ENCODE data around the gene TRIM5.
"Not testable (repeated sequence)": the region's sequence is repeated elsewhere in the genome, so short reads cannot be mapped to it uniquely, and the experiment has no call there.

The TRIM5 gene

GRCh38 chr11:5684646-5685362, at the start of gene TRIM5:
TSS of gene TRIM5 (minus strand) at chr11:5685074. CDS start at chr11:5680177, 4,897 bp downstream.
- DNase-seq (ENCODE audit: low spot score): peak; percentile 88

- DNase-seq (ENCODE audit: low spot score): no peak
Measured at GRCh38 chr11:5727691-5728090, 42.8 kb upstream of the TRIM5 start.

- no peak for DNase-seq (ENCODE audit: low spot score)
Measured at GRCh38 chr11:5726351-5726750, 41.5 kb upstream of the TRIM5 start.

- DNase-seq (ENCODE audit: low spot score): no peak
Measured at GRCh38 chr11:5722622-5723021, 37.7 kb upstream of the TRIM5 start.

GRCh38 chr11:5719703-5720495, 35.0 kb upstream of the TRIM5 start:
- no peak for DNase-seq (ENCODE audit: low spot score)

GRCh38 chr11:5716518-5716917, 31.6 kb upstream of the TRIM5 start:
- DNase-seq (ENCODE audit: low spot score): not testable (repeated sequence)

- DNase-seq (ENCODE audit: low spot score): no peak
Measured at GRCh38 chr11:5713695-5714094, 28.8 kb upstream of the TRIM5 start.

- peak; percentile 24 for DNase-seq (ENCODE audit: low spot score)
Measured at GRCh38 chr11:5712507-5712906, 27.6 kb upstream of the TRIM5 start.

- DNase-seq (ENCODE audit: low spot score): no peak
Measured at GRCh38 chr11:5705688-5706087, 20.8 kb upstream of the TRIM5 start.

GRCh38 chr11:5703741-5704536, 19.1 kb upstream of the TRIM5 start:
- no peak for DNase-seq (ENCODE audit: low spot score)

GRCh38 chr11:5701055-5701577, 16.2 kb upstream of the TRIM5 start:
- no peak for DNase-seq (ENCODE audit: low spot score)

GRCh38 chr11:5700421-5701054, 15.7 kb upstream of the TRIM5 start:
- DNase-seq (ENCODE audit: low spot score): no peak

- no peak for DNase-seq (ENCODE audit: low spot score)
Measured at GRCh38 chr11:5698281-5698680, 13.4 kb upstream of the TRIM5 start.

GRCh38 chr11:5696210-5696609, 11.3 kb upstream of the TRIM5 start:
- no peak for DNase-seq (ENCODE audit: low spot score)

- no peak for DNase-seq (ENCODE audit: low spot score)
Measured at GRCh38 chr11:5695580-5695979, 10.7 kb upstream of the TRIM5 start.

- no peak for DNase-seq (ENCODE audit: low spot score)
Measured at GRCh38 chr11:5694642-5695041, 9.8 kb upstream of the TRIM5 start.

GRCh38 chr11:5691964-5692361, 7.1 kb upstream of the TRIM5 start:
- peak; percentile 29 for DNase-seq (ENCODE audit: low spot score)

GRCh38 chr11:5691238-5691963, 6.5 kb upstream of the TRIM5 start:
- DNase-seq (ENCODE audit: low spot score): not testable (repeated sequence)

- DNase-seq (ENCODE audit: low spot score): no peak
Measured at GRCh38 chr11:5690736-5691135, 5.9 kb upstream of the TRIM5 start.

GRCh38 chr11:5690216-5690615, 5.3 kb upstream of the TRIM5 start:
- no peak for DNase-seq (ENCODE audit: low spot score)

GRCh38 chr11:5689551-5689983, 4.7 kb upstream of the TRIM5 start, which contains the start of gene TRIM22:
TSS of gene TRIM22 (plus strand) at chr11:5689790. CDS start at chr11:5696233, 6,443 bp downstream.
- DNase-seq (ENCODE audit: low spot score): peak; percentile 77

Measured in germinal center (tissue), 1 donor.